ENCODE results near the gene HLCS.

HLCS gene

GRCh38 chr21:36704281-36704957, 262.1 kb downstream of the HLCS start:
- Histone ChIP-seq H3K9me3 (ENCODE audit: control insufficient read depth, insufficient read depth, low read depth, low read length) (no peaks in the 10 kb centered on the region), H3K4me3 (ENCODE audit: low read depth, low read length) (no peak overlapping the region), H3K4me1 (ENCODE audit: control insufficient read depth, insufficient read depth, low read length) (peaks cover 4% of the 10 kb centered on the region; the same call in 1 of the 2 replicates), H3K36me3 (ENCODE audit: control insufficient read depth in 2 of 2, insufficient read depth in 1 of 2, low read length in 2 of 2) (peaks cover 0 to 6% of the 10 kb centered on the region in 2 experiments; a peak in 1 of 3 replicates), H3K27ac (ENCODE audit: extremely low read depth, low read depth, low read length) (no peak overlapping the region)
- ChIA-PET POLR2A (no interaction called here), CTCF (interaction anchor here (1.1 kb wide), 1 partner anchor 74 kb away, joined by 5 read pairs; no protein-coding TSS in a partner anchor)
- TF ChIP-seq ZNF423 (tag by site-specific recombination; IDR thresholded peaks at IDR 0.05) (no peak), ZNF571 (tag by site-specific recombination; IDR thresholded peaks at IDR 0.05) (no peak), GLIS2 (tag by site-specific recombination; IDR thresholded peaks at IDR 0.05) (no peak), ZNF146 (tag by site-specific recombination; IDR thresholded peaks at IDR 0.05) (no peak), ZNF398 (tag by site-specific recombination; IDR thresholded peaks at IDR 0.05) (no peak), ZNF639 (tag by site-specific recombination; IDR thresholded peaks at IDR 0.05) (no peak), ZNF155 (tag by site-specific recombination; IDR thresholded peaks at IDR 0.05) (no peak), ZBTB48 (tag by site-specific recombination; IDR thresholded peaks at IDR 0.05) (no peak), ZNF221 (tag by site-specific recombination; IDR thresholded peaks at IDR 0.05; ENCODE audit: borderline replicate concordance) (no peak), ZNF558 (tag by site-specific recombination; IDR thresholded peaks at IDR 0.05) (no peak), ZFHX2 (tag by site-specific recombination; conservative IDR thresholded peaks at IDR 0.05) (no peak), ZNF555 (tag by site-specific recombination; conservative IDR thresholded peaks at IDR 0.05) (no peak), ZNF416 (tag by site-specific recombination; IDR thresholded peaks at IDR 0.05) (no peak), ZBTB6 (tag by site-specific recombination; IDR thresholded peaks at IDR 0.05) (no peak), ZIC2 (tag by site-specific recombination; IDR thresholded peaks at IDR 0.05) (no peak), ZNF37A (tag by site-specific recombination; IDR thresholded peaks at IDR 0.05) (no peak), ZNF626 (tag by site-specific recombination; IDR thresholded peaks at IDR 0.05) (no peak), REPIN1 (tag by site-specific recombination; IDR thresholded peaks at IDR 0.05; ENCODE audit: low read depth) (no peak)

GRCh38 chr21:36703626-36704280, 262.7 kb downstream of the HLCS start:
- Histone ChIP-seq H3K4me3 (ENCODE audit: low read depth, low read length) (no peak overlapping the region), H3K4me1 (ENCODE audit: control insufficient read depth, insufficient read depth, low read length) (peaks cover 4% of the 10 kb centered on the region; the same call in 1 of the 2 replicates), H3K36me3 (ENCODE audit: control insufficient read depth in 2 of 2, insufficient read depth in 1 of 2, low read length in 2 of 2) (peaks cover 0 to 6% of the 10 kb centered on the region in 2 experiments; a peak in 1 of 3 replicates), H3K9me3 (ENCODE audit: control insufficient read depth, insufficient read depth, low read depth, low read length) (no peaks in the 10 kb centered on the region), H3K27ac (ENCODE audit: extremely low read depth, low read depth, low read length) (no peak overlapping the region)
- CTCF ChIA-PET, result interaction anchor here (1.1 kb wide), 1 partner anchor 73 kb away, joined by 5 read pairs; no protein-coding TSS in a partner anchor
- POLR2A ChIA-PET, result interaction anchor here (1.2 kb wide), 1 partner anchor 12 kb away, joined by 4 read pairs; no protein-coding TSS in a partner anchor
- no peak for TF ChIP-seq ZNF76 (tag by site-specific recombination; IDR thresholded peaks at IDR 0.05; ENCODE audit: borderline replicate concordance, low read depth)
- no peak for TF ChIP-seq SP3 (tag by site-specific recombination; IDR thresholded peaks at IDR 0.05)
- no peak for TF ChIP-seq ZNF580 (tag by site-specific recombination; IDR thresholded peaks at IDR 0.05)
- TF ChIP-seq MYNN (tag by site-specific recombination; IDR thresholded peaks at IDR 0.05; ENCODE audit: borderline replicate concordance), result no peak
- TF ChIP-seq ZNF155 (tag by site-specific recombination; IDR thresholded peaks at IDR 0.05), result no peak
- no peak for TF ChIP-seq ZBTB7A (tag by site-specific recombination; IDR thresholded peaks at IDR 0.05; ENCODE audit: low read depth)
- TF ChIP-seq ZBTB48 (tag by site-specific recombination; IDR thresholded peaks at IDR 0.05), result no peak
- TF ChIP-seq ZNF768 (tag by site-specific recombination; IDR thresholded peaks at IDR 0.05), result no peak
- no peak for TF ChIP-seq CTCF (tag by site-specific recombination; IDR thresholded peaks at IDR 0.05)
- TF ChIP-seq ZNF449 (tag by site-specific recombination; IDR thresholded peaks at IDR 0.05), result no peak
